T-helper 17 cell (primary cell): ENCODE results near the gene NRGN. TPM values are rescaled to one million over a fixed set of nuclear protein-coding genes. Genes with fewer than 3 reads are reported as not detected.
"Not testable (repeated sequence)": the region's sequence is repeated elsewhere in the genome, so short reads cannot be mapped to it uniquely, and the experiment has no call there.

Experiments used
- ATAC-seq: fragments of 150-1000 bp; cut with Tn5 transposase; 2 replicates; pipeline ENCODE4 v1.10.0; 2021; ENCODE audit warnings: mild to moderate bottlenecking, moderate library complexity
- DNase-seq, 3 donors: peaks; one replicate each; pipeline versions ENCODE4 v3.0.0 to v3.0.0-alpha.2; 2020 to 2021
- H3K9me3 ChIP-seq: one replicate; pipeline ENCODE4 v1.7.0; 2013; ENCODE audit warnings: low read length, mild to moderate bottlenecking; ENCODE audit not compliant: control insufficient read depth, poor library complexity, severe bottlenecking
- H3K27ac Mint-ChIP-seq: one replicate; pipeline ENCODE4 v1.8.0; 2022; ENCODE audit warnings: mild to moderate bottlenecking, moderate library complexity, mixed read lengths
- H3K27me3 Mint-ChIP-seq: one replicate; pipeline ENCODE4 v1.8.0; 2022; ENCODE audit warnings: mixed read lengths
- H3K36me3 Mint-ChIP-seq: one replicate; pipeline ENCODE4 v1.8.0; 2022; ENCODE audit warnings: low read depth, mixed read lengths
- H3K4me1 Mint-ChIP-seq: one replicate; pipeline ENCODE4 v1.8.0; 2022; ENCODE audit warnings: mild to moderate bottlenecking, mixed read lengths
- H3K4me3 Mint-ChIP-seq: one replicate; pipeline ENCODE4 v1.8.0; 2022; ENCODE audit warnings: mild to moderate bottlenecking, moderate library complexity, mixed read lengths
- total RNA-seq, 4 donors: library from RNA in 2 of 4; stranded (reverse) in 2 of 4; gene quantifications; one replicate each; pipeline ENCODE4 v1.2.3 and lab custom pipeline; 2022 to 2026

NRGN gene
- total RNA-seq, 2 donors from 2014 or later, result 20.8 to 614 TPM

GRCh38 chr11:124763156-124763947, 23.6 kb downstream of the NRGN start:
- DNase-seq (peak; percentile 71 to 85 (median 74)), ATAC-seq (peak; percentile 60)
- H3K9me3 ChIP-seq, result no peaks in the 10 kb centered on the region
- peaks cover 25% of the 10 kb centered on the region for H3K27me3 Mint-ChIP-seq
- no peaks in the 10 kb centered on the region for H3K36me3 Mint-ChIP-seq
- peaks cover 19% of the 10 kb centered on the region for H3K4me1 Mint-ChIP-seq
- H3K4me3 Mint-ChIP-seq, result peak overlapping the region; percentile 98
- peak overlapping the region; percentile 78 for H3K27ac Mint-ChIP-seq

GRCh38 chr11:124766156-124766555, 26.4 kb downstream of the NRGN start:
- H3K4me3 Mint-ChIP-seq, result no peak overlapping the region
- peaks cover 7% of the 10 kb centered on the region for H3K4me1 Mint-ChIP-seq
- H3K27ac Mint-ChIP-seq, result no peak overlapping the region
- H3K36me3 Mint-ChIP-seq, result no peaks in the 10 kb centered on the region
- H3K27me3 Mint-ChIP-seq, result peaks cover under 1% of the 10 kb centered on the region
- ATAC-seq (no peak), DNase-seq (no peak)
- H3K9me3 ChIP-seq, result no peaks in the 10 kb centered on the region

- no peaks in the 10 kb centered on the region for H3K27me3 Mint-ChIP-seq
- ATAC-seq (no peak), DNase-seq (no peak)
- H3K36me3 Mint-ChIP-seq, result no peaks in the 10 kb centered on the region
- no peak overlapping the region for H3K4me3 Mint-ChIP-seq
- no peaks in the 10 kb centered on the region for H3K9me3 ChIP-seq
- H3K27ac Mint-ChIP-seq, result peak overlapping the region; percentile 6
- H3K4me1 Mint-ChIP-seq, result peaks cover under 1% of the 10 kb centered on the region
Measured at GRCh38 chr11:124768914-124769313, 29.2 kb downstream of the NRGN start.

GRCh38 chr11:124769806-124770774, 30.3 kb downstream of the NRGN start:
- no peaks in the 10 kb centered on the region for H3K4me1 Mint-ChIP-seq
- ATAC-seq, result no peak
- no peak overlapping the region for H3K27ac Mint-ChIP-seq
- no peaks in the 10 kb centered on the region for H3K27me3 Mint-ChIP-seq
- no peak for DNase-seq
- no peak overlapping the region for H3K4me3 Mint-ChIP-seq
- H3K9me3 ChIP-seq, result no peaks in the 10 kb centered on the region
- no peaks in the 10 kb centered on the region for H3K36me3 Mint-ChIP-seq

- H3K27me3 Mint-ChIP-seq, H3K27ac Mint-ChIP-seq, H3K36me3 Mint-ChIP-seq, H3K9me3 ChIP-seq, H3K4me1 Mint-ChIP-seq, ATAC-seq, DNase-seq, H3K4me3 Mint-ChIP-seq: not testable (repeated sequence)
Measured at GRCh38 chr11:124770959-124771358, 31.2 kb downstream of the NRGN start.

- no peak for DNase-seq
- peak overlapping the region; percentile 75 for H3K27ac Mint-ChIP-seq
- peak; percentile 64 for ATAC-seq
Measured at GRCh38 chr11:124776865-124777645, 37.3 kb downstream of the NRGN start.

GRCh38 chr11:124778281-124778680, 38.5 kb downstream of the NRGN start:
- no peak for DNase-seq
- Mint-ChIP-seq H3K4me1 (peaks cover 25% of the 10 kb centered on the region), H3K4me3 (no peak overlapping the region), H3K27me3 (no peaks in the 10 kb centered on the region), H3K27ac (peak overlapping the region; percentile 75), H3K36me3 (no peaks in the 10 kb centered on the region)
- ATAC-seq, result no peak
- no peaks in the 10 kb centered on the region for H3K9me3 ChIP-seq

More at GRCh38 chr11:124776865-124777645, 37.3 kb downstream of the NRGN start:
- Mint-ChIP-seq H3K27me3 (no peaks in the 10 kb centered on the region), H3K4me3 (no peak overlapping the region), H3K4me1 (peaks cover 25% of the 10 kb centered on the region), H3K36me3 (no peaks in the 10 kb centered on the region)
- no peaks in the 10 kb centered on the region for H3K9me3 ChIP-seq

- Mint-ChIP-seq H3K27me3 (no peaks in the 10 kb centered on the region), H3K4me3 (no peak overlapping the region), H3K27ac (no peak overlapping the region), H3K4me1 (peaks cover 25% of the 10 kb centered on the region), H3K36me3 (no peaks in the 10 kb centered on the region)
- DNase-seq (no peak), ATAC-seq (no peak)
- no peaks in the 10 kb centered on the region for H3K9me3 ChIP-seq
Measured at GRCh38 chr11:124779568-124779967, 39.8 kb downstream of the NRGN start.

- H3K4me3 Mint-ChIP-seq, result no peak overlapping the region
- H3K27ac Mint-ChIP-seq, result no peak overlapping the region
- DNase-seq, result no peak
- no peak for ATAC-seq
- no peaks in the 10 kb centered on the region for H3K36me3 Mint-ChIP-seq
- H3K4me1 Mint-ChIP-seq, result peaks cover 12% of the 10 kb centered on the region
- H3K9me3 ChIP-seq, result no peaks in the 10 kb centered on the region
- no peaks in the 10 kb centered on the region for H3K27me3 Mint-ChIP-seq
Measured at GRCh38 chr11:124783002-124783401, 43.3 kb downstream of the NRGN start.

- H3K4me1 Mint-ChIP-seq, result peaks cover 4% of the 10 kb centered on the region
- H3K36me3 Mint-ChIP-seq, result no peaks in the 10 kb centered on the region
- H3K4me3 Mint-ChIP-seq, result no peak overlapping the region
- no peaks in the 10 kb centered on the region for H3K9me3 ChIP-seq
- no peak overlapping the region for H3K27ac Mint-ChIP-seq
- no peak for DNase-seq
- no peak for ATAC-seq
- H3K27me3 Mint-ChIP-seq, result no peaks in the 10 kb centered on the region
Measured at GRCh38 chr11:124784051-124784450, 44.3 kb downstream of the NRGN start.

GRCh38 chr11:124788521-124788920, 48.8 kb downstream of the NRGN start:
- DNase-seq (no peak), ATAC-seq (no peak)
- Mint-ChIP-seq H3K36me3 (no peaks in the 10 kb centered on the region), H3K27ac (no peak overlapping the region), H3K4me3 (no peak overlapping the region), H3K4me1 (peaks cover 25% of the 10 kb centered on the region), H3K27me3 (no peaks in the 10 kb centered on the region)
- no peaks in the 10 kb centered on the region for H3K9me3 ChIP-seq

GRCh38 chr11:124791626-124792341, 52.0 kb downstream of the NRGN start:
- DNase-seq, result no peak
- peaks cover 25% of the 10 kb centered on the region for H3K4me1 Mint-ChIP-seq
- H3K27me3 Mint-ChIP-seq, result no peaks in the 10 kb centered on the region
- no peaks in the 10 kb centered on the region for H3K9me3 ChIP-seq
- H3K4me3 Mint-ChIP-seq, result no peak overlapping the region
- H3K27ac Mint-ChIP-seq, result no peak overlapping the region
- no peaks in the 10 kb centered on the region for H3K36me3 Mint-ChIP-seq
- no peak for ATAC-seq
